NOMO-1 treated with dmso at 0.1 percent for 144 hours (cell line): Measurements from ENCODE around the gene NSRP1.
"Not testable (repeated sequence)": the region's sequence is repeated elsewhere in the genome, so short reads cannot be mapped to it uniquely, and the experiment has no call there.

Experiments
- DNase-seq: peaks from one replicate; lab custom pipeline; 2025; ENCODE audit not compliant: unreplicated experiment; lab: John Stamatoyannopoulos, UW

NSRP1 gene

GRCh38 chr17:30118635-30119034 lies 2.0 kb downstream of the NSRP1 start:
- DNase-seq, result not testable (repeated sequence)

GRCh38 chr17:30124273-30124796 lies 7.7 kb downstream of the NSRP1 start:
- no peak for DNase-seq

GRCh38 chr17:30130121-30130520 lies 13.5 kb downstream of the NSRP1 start:
- no peak for DNase-seq

GRCh38 chr17:30132615-30133014 lies 16.0 kb downstream of the NSRP1 start:
- DNase-seq, result no peak

- no peak for DNase-seq
Observed at GRCh38 chr17:30133197-30133596, 16.6 kb downstream of the NSRP1 start.

GRCh38 chr17:30134551-30134950 lies 17.9 kb downstream of the NSRP1 start:
- DNase-seq, result no peak

GRCh38 chr17:30137158-30137557 lies 20.5 kb downstream of the NSRP1 start:
- DNase-seq, result no peak

GRCh38 chr17:30147860-30148259 lies 31.2 kb downstream of the NSRP1 start:
- DNase-seq, result not testable (repeated sequence)

GRCh38 chr17:30148376-30148775 lies 31.8 kb downstream of the NSRP1 start:
- no peak for DNase-seq

GRCh38 chr17:30151471-30151870 lies 34.9 kb downstream of the NSRP1 start:
- no peak for DNase-seq

GRCh38 chr17:30153463-30153862 lies 36.8 kb downstream of the NSRP1 start:
- no peak for DNase-seq

- no peak for DNase-seq
Observed at GRCh38 chr17:30155389-30155788, 38.8 kb downstream of the NSRP1 start.

GRCh38 chr17:30158896-30159625 lies 42.4 kb downstream of the NSRP1 start:
- no peak for DNase-seq

GRCh38 chr17:30160419-30161172 lies 44.0 kb downstream of the NSRP1 start:
- DNase-seq, result no peak

GRCh38 chr17:30161601-30162000 lies 45.0 kb downstream of the NSRP1 start:
- no peak for DNase-seq

GRCh38 chr17:30164531-30164930 lies 47.9 kb downstream of the NSRP1 start:
- no peak for DNase-seq

GRCh38 chr17:30165147-30165546 lies 48.5 kb downstream of the NSRP1 start:
- DNase-seq, result no peak

- no peak for DNase-seq
Observed at GRCh38 chr17:30165960-30166359, 49.3 kb downstream of the NSRP1 start.

- DNase-seq, result no peak
Observed at GRCh38 chr17:30170415-30170987, 53.9 kb downstream of the NSRP1 start.

GRCh38 chr17:30172560-30172959 lies 55.9 kb downstream of the NSRP1 start:
- no peak for DNase-seq

GRCh38 chr17:30173649-30174048 lies 57.0 kb downstream of the NSRP1 start:
- no peak for DNase-seq

- DNase-seq, result no peak
Observed at GRCh38 chr17:30174556-30174955, 57.9 kb downstream of the NSRP1 start.
